HUES6 (cell line): ENCODE data around the gene TNFRSF25.

Experiments
- H3K27ac ChIP-seq: 2 replicates; pipeline ENCODE4 v1.7.0; 2013; ENCODE audit warnings: low read depth, mild to moderate bottlenecking, low read length, inconsistent platforms
- H3K27me3 ChIP-seq: 2 replicates; pipeline ENCODE4 v1.6.1; 2013; ENCODE audit warnings: low read length; ENCODE audit not compliant: control insufficient read depth, insufficient read depth
- H3K36me3 ChIP-seq: 2 replicates; pipeline ENCODE4 v1.6.1; 2013; ENCODE audit warnings: low read length; ENCODE audit not compliant: control insufficient read depth, insufficient read depth
- H3K4me1 ChIP-seq: 2 replicates; pipeline ENCODE4 v1.6.1; 2013; ENCODE audit warnings: low read length; ENCODE audit not compliant: control insufficient read depth, insufficient read depth
- H3K4me3 ChIP-seq: 2 replicates; pipeline ENCODE4 v1.5.1; 2013; ENCODE audit warnings: low read depth, low read length
- H3K9ac ChIP-seq: one replicate; pipeline ENCODE4 v1.6.1; 2013; ENCODE audit warnings: mild to moderate bottlenecking, low read length
- H3K9me3 ChIP-seq: 2 replicates; pipeline ENCODE4 v1.6.1; 2013; ENCODE audit warnings: low read depth, low read length; ENCODE audit not compliant: control insufficient read depth, insufficient read depth

TNFRSF25 gene

DNA sequence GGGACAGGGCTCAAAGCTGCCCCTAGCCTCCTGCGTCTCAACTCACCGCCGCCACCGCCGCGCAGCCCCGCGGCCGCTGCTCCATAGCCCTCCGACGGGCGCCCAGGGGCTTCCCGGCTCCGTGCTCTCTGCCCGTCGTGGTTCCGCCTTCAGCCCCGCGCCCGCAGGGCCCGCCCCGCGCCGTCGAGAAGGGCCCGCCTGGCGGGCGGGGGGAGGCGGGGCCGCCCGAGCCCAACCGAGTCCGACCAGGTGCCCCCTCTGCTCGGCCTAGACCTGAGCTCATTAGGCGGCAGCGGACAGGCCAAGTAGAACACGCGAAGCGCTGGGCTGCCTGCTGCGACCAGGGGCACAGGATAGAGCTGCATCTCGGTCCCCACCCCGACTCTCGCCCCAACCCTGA is at the start of gene TNFRSF25:
TNFRSF25 (minus strand) TSS at position 151 of the 400 bp plus-strand sequence; CDS start at position 85, 66 bp downstream.
- Histone ChIP-seq H3K27ac (peak within 1 kb of the TSS; percentile 41; the same call in 1 of the 2 replicates), H3K4me3 (peak within 1 kb of the TSS; percentile 37), H3K27me3 (no peaks in the 10 kb centered on the region), H3K9me3 (no peaks in the 10 kb centered on the region), H3K36me3 (peaks cover 40% of the 10 kb centered on the region), H3K4me1 (peaks cover 8% of the 10 kb centered on the region; the same call in 1 of the 2 replicates), H3K9ac (no peak within 1 kb of the TSS)

- Histone ChIP-seq H3K4me3 (no peak overlapping the region), H3K27me3 (no peaks in the 10 kb centered on the region), H3K9me3 (no peaks in the 10 kb centered on the region), H3K36me3 (no peaks in the 10 kb centered on the region), H3K27ac (no peak overlapping the region), H3K9ac (no peak overlapping the region), H3K4me1 (peaks cover 22% of the 10 kb centered on the region)
These were observed 49.8 kb upstream of the TNFRSF25 start for GRCh38 chr1:6515771-6516170.

- H3K4me3 ChIP-seq, result no peak overlapping the region
- H3K9me3 ChIP-seq, result no peaks in the 10 kb centered on the region
- H3K36me3 ChIP-seq, result no peaks in the 10 kb centered on the region
- peaks cover 4% of the 10 kb centered on the region; the same call in 1 of the 2 replicates for H3K4me1 ChIP-seq
- H3K9ac ChIP-seq, result no peak overlapping the region
- H3K27me3 ChIP-seq, result no peaks in the 10 kb centered on the region
- no peak overlapping the region for H3K27ac ChIP-seq
These were observed 47.4 kb upstream of the TNFRSF25 start for GRCh38 chr1:6513320-6513801.

GRCh38 chr1:6512908-6513280 is 46.9 kb upstream of the TNFRSF25 start:
- no peaks in the 10 kb centered on the region for H3K36me3 ChIP-seq
- H3K4me1 ChIP-seq, result peaks cover 4% of the 10 kb centered on the region; the same call in 1 of the 2 replicates
- no peaks in the 10 kb centered on the region for H3K27me3 ChIP-seq
- H3K9me3 ChIP-seq, result no peaks in the 10 kb centered on the region
- H3K9ac ChIP-seq, result no peak overlapping the region
- H3K27ac ChIP-seq, result no peak overlapping the region
- no peak overlapping the region for H3K4me3 ChIP-seq

DNA sequence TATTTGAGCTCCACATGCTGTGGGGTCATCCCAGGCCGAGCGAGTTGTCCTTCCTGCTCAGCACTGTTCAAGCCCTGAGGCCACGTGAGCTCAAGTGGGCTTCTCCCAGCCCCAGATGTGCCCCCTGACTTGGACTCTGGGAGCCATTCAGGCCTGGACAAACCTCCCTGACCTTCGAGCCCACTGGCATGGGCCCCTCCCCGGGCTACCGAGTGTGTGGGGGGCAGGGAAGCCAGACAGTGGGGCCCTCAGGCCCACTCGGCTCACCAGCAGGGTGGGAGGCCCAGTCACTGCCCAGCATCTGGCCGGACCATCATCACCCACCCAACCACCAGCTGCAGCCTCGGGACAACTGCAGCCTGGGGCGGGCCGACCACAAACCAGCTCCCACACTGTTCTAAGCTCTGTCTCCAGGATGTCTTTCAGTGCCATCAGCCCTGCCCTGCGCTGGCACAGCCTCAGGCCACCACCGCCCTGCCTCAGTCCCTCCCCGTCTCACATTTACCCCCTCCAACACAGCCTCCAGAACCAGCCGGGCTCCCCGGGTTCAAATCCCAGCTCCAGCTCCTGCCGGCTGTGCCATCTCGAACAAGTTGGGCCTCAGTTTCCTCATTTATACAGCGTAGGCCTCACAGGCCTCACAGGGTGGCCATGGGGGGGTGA is 46.4 kb upstream of the TNFRSF25 start:
- peaks cover 4% of the 10 kb centered on the region; the same call in 1 of the 2 replicates for H3K4me1 ChIP-seq
- H3K27ac ChIP-seq, result no peak overlapping the region
- no peak overlapping the region for H3K4me3 ChIP-seq
- no peaks in the 10 kb centered on the region for H3K27me3 ChIP-seq
- no peaks in the 10 kb centered on the region for H3K36me3 ChIP-seq
- no peaks in the 10 kb centered on the region for H3K9me3 ChIP-seq
- no peak overlapping the region for H3K9ac ChIP-seq

- Histone ChIP-seq H3K4me3 (no peak overlapping the region), H3K27ac (no peak overlapping the region), H3K9ac (no peak overlapping the region), H3K36me3 (no peaks in the 10 kb centered on the region), H3K27me3 (no peaks in the 10 kb centered on the region), H3K4me1 (peaks cover 7% of the 10 kb centered on the region; the same call in 1 of the 2 replicates), H3K9me3 (no peaks in the 10 kb centered on the region)
These were observed 45.7 kb upstream of the TNFRSF25 start for GRCh38 chr1:6511561-6512244.

DNA sequence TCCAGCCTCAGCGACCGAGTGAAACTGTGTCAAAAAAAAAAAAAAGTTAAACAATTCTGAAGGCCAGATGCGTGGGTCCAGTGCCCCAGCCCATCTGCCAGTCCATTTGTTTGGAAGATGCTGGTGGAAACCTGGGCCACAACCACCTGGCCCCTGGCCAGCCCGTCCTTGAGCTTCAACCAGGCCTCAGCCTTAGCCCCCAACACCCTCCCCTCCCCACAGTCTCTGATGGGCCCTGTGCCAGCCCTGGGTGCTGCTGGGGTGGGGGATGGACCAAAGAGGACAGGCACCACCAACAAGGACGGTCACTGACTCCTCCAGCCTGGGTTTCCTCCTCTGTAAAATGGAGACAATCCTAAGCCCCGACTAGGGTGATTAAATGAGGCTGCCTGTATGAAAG is 45.1 kb upstream of the TNFRSF25 start:
- Histone ChIP-seq H3K27me3 (no peaks in the 10 kb centered on the region), H3K4me1 (peaks cover 8% of the 10 kb centered on the region; the same call in 1 of the 2 replicates), H3K9ac (no peak overlapping the region), H3K27ac (no peak overlapping the region), H3K4me3 (no peak overlapping the region), H3K36me3 (no peaks in the 10 kb centered on the region), H3K9me3 (no peaks in the 10 kb centered on the region)

DNA sequence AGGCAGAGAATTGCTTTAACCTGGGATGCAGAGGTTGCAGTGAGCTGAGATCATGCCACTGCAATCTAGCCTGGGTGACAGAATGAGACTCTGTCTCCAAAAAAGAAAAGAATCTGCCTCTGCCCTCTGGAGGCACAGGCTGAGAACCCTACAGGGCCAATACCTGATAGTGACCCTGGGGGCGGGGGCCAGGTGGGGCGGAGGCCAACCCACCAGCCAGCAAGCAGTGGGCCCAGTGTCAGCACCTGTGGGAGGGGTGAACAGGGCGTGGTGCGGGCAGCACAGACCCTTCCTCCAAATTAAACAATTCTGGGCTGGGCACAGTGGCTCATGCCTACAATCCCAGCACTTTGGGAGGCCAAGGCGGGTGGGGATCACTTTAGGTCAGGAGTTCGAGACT is 44.5 kb upstream of the TNFRSF25 start:
- Histone ChIP-seq H3K9ac (no peak overlapping the region), H3K27ac (no peak overlapping the region), H3K4me3 (no peak overlapping the region), H3K27me3 (no peaks in the 10 kb centered on the region), H3K9me3 (no peaks in the 10 kb centered on the region), H3K36me3 (no peaks in the 10 kb centered on the region), H3K4me1 (peaks cover 8% of the 10 kb centered on the region; the same call in 1 of the 2 replicates)

DNA sequence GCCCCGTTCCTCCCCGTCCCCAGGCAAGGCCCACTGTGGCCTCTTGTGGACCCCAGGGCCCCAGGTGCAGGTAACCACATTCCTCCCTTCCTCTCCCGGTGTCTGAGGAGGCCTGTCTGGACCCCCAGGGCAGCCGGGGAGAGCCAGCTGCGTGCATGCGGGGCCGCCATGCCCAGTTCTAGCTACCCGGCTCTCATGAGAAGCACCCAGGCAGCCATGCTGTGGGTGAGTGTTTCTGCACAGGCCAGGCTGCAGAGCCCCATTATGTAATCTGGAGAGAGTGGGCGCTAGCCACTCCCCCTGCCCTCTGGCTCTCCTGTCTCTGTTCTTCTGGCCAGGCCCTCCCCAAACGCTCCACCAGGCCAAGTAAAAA is 43.9 kb upstream of the TNFRSF25 start:
- Histone ChIP-seq H3K27me3 (no peaks in the 10 kb centered on the region), H3K36me3 (no peaks in the 10 kb centered on the region), H3K9me3 (no peaks in the 10 kb centered on the region), H3K27ac (no peak overlapping the region), H3K4me1 (peaks cover 8% of the 10 kb centered on the region; the same call in 1 of the 2 replicates), H3K9ac (no peak overlapping the region), H3K4me3 (no peak overlapping the region)

DNA sequence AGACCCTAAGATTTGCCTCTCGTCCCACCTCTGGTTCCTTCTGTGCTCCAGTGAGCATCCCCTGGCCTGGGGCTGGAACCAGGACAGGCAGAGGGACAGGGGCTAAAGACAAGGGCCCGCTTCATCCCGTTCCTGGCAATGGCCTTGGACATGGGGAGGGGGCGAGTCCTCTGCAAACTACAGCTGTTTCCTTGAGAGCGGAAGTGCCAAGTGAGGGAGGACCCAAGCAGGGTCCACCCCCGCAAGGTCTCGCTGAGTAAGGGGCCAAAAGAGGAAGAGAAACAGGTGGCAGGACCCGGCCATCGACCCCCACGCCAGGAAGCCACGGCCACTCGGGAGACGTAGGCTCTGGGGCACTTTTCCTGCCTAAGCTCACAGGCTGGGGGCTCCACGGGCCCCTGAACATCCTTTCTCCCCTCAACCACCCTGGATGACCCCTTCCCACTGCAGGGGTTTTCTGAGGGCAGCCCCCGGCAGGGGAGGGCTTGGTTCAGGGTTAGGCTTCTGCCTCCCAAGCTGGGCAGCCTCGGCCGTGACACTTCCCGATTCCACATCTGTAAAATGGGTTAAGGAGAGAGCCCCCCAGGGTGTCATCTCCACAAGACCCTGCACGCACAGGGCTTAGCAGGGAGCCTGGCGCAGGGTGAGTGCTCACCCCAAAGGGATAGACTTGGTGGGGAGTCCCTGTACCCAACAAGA is 43.4 kb upstream of the TNFRSF25 start:
- no peak overlapping the region for H3K4me3 ChIP-seq
- peaks cover 8% of the 10 kb centered on the region; the same call in 1 of the 2 replicates for H3K4me1 ChIP-seq
- no peaks in the 10 kb centered on the region for H3K36me3 ChIP-seq
- H3K9ac ChIP-seq, result no peak overlapping the region
- no peaks in the 10 kb centered on the region for H3K9me3 ChIP-seq
- H3K27ac ChIP-seq, result no peak overlapping the region
- H3K27me3 ChIP-seq, result no peaks in the 10 kb centered on the region

DNA sequence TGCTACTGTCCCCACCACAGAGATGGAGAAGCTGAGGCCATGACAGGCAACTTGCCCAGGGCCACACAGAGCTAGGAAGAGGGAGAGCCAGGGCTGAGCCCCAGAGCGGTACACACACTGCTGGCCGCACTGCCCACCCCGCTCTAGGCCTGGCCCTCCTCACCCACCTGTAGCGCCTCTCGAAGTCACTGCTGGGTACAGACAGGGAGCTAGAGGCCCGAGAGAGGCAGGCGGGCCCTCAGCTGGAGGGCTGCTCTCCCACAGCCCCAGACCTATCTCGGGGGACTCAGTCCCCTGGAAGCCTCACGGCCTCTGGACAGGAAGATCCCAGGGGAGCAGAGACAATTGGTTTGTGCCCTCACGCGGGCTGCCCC is 42.8 kb upstream of the TNFRSF25 start:
- no peaks in the 10 kb centered on the region for H3K27me3 ChIP-seq
- H3K4me3 ChIP-seq, result no peak overlapping the region
- peaks cover 8% of the 10 kb centered on the region; the same call in 1 of the 2 replicates for H3K4me1 ChIP-seq

More for the DNA sequence above, 42.8 kb upstream of the TNFRSF25 start:
- H3K36me3 ChIP-seq, result no peaks in the 10 kb centered on the region
- no peaks in the 10 kb centered on the region for H3K9me3 ChIP-seq
- H3K9ac ChIP-seq, result no peak overlapping the region
- H3K27ac ChIP-seq, result no peak overlapping the region
